H1 (cell line): ENCODE measurements around the gene RPS18.
A peak's percentile ranks its signal among the peaks of the same experiment; 100 is the strongest.

Source experiments
- CTCF ChIP-seq, 3 experiments: IDR thresholded peaks; 1 replicate in 2 of 3; 2 replicates in 1 of 3; pipeline versions ENCODE4 v1.5.1 to v1.6.1; 2011; ENCODE audit warnings: low read length in 3 of 3, mild to moderate bottlenecking in 3 of 3, inconsistent platforms in 2 of 3, low read depth in 1 of 3, moderate library complexity in 1 of 3; ENCODE audit not compliant: insufficient read depth in 1 of 3; ENCODE audit errors: control extremely low read depth in 1 of 3
- SIRT6 ChIP-seq: IDR thresholded peaks from one replicate; pipeline ENCODE4 v1.7.1; 2012; ENCODE audit warnings: low read length, inconsistent platforms
- TBP ChIP-seq: IDR thresholded peaks from 2 replicates; pipeline ENCODE4 v1.6.1; 2011; ENCODE audit warnings: low read depth, low read length, improper control_type of control experiment

DNA sequence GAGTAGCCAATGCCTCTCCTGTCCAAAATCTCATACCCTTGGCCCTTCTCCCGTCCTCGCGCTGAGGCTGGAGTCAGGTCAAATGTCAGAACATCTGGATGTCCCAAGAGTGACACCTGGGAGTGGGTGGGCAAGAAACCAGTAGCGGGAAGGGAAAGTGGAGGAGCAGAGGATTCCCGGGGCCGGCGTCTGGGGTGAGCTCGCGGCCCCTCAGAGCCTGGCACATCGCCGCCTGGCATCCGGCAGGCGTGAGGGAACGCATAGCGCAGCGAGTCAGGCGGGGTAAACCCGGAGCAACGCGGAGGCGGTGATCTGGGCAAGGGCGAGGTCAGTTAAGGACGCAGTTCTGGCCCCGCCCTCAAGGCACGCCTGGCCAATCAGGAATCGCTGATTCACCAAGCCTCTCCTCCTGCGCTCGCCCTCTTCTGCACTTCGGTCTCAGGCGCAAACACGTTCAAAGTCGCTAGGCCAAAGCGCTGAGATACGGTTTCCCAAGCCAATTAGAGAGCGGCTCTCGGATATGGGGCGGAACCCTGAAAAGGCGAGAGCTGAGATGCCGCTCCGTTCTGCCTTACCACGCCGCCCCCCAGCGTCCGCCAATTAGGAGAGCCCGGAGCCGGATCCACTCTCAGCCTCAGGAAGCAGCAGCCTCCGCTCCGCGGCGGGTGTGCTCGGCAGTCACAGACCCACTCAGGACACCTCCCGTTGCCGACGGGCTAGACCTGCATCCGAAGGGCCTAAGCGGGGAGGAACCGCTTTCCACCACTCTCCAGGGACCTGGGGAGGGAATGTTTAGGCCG, 22.7 kb upstream of the RPS18 start:
- TF ChIP-seq CTCF (IDR thresholded peaks at IDR 0.05; ENCODE audit: control extremely low read depth in 1 of 3, insufficient read depth in 1 of 3, low read depth in 1 of 3, low read length in 3 of 3) (no peak), SIRT6 (no peak), TBP (peak; percentile 49)
